GM23338 (cell line): ENCODE results near the gene P4HA1.

Experiments
- TF ChIP-seq, protein P1 (sequence below), 2 experiments: fragments of 200-600 bp in 1 of 2; sonication (generic) in 1 of 2; conservative IDR thresholded peaks; 2 replicates each; pipeline versions ENCODE4 v1.5.1 to v1.6.1; 2016 to 2017; ENCODE audit warnings: antibody characterized with exemption in 2 of 2, low read depth in 2 of 2, mild to moderate bottlenecking in 2 of 2, moderate library complexity in 1 of 2
- TF ChIP-seq, protein P2 (sequence below): IDR thresholded peaks from one replicate; pipeline ENCODE4 v1.6.1; 2018; ENCODE audit warnings: antibody characterized with exemption; ENCODE audit not compliant: unreplicated experiment

DNA sequence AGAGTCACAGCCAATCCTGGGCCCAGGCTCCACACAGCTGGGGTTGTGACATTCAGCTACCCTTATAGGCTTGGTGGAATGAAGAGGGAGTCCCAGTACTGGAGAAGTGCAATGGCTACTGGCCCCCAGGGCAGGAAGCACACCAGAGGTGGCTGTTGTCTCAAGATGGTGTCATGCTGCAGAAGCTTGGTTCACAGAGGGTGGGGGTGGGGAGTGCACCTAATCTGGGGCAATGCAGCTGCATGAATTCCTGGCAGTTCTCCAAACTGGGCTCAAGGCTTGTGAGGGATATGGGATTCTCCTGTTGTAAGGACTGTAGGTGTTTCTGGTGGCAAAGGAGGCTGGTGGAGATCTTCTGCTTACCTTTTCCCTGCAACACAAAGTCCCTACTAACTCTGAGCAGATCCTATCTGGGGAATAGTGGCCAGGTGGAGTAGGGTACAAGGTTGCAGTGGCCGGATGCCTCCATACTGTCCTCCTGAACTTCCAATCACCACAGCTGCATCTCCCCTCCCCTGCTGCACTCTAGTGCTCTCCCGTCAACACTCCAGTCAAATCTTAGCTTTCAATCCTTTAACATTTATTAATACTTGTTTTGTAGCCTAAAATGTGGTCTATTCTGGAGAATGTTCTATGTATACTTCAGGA is 114.7 kb downstream of the P4HA1 start:
- TF ChIP-seq, protein P1, sequence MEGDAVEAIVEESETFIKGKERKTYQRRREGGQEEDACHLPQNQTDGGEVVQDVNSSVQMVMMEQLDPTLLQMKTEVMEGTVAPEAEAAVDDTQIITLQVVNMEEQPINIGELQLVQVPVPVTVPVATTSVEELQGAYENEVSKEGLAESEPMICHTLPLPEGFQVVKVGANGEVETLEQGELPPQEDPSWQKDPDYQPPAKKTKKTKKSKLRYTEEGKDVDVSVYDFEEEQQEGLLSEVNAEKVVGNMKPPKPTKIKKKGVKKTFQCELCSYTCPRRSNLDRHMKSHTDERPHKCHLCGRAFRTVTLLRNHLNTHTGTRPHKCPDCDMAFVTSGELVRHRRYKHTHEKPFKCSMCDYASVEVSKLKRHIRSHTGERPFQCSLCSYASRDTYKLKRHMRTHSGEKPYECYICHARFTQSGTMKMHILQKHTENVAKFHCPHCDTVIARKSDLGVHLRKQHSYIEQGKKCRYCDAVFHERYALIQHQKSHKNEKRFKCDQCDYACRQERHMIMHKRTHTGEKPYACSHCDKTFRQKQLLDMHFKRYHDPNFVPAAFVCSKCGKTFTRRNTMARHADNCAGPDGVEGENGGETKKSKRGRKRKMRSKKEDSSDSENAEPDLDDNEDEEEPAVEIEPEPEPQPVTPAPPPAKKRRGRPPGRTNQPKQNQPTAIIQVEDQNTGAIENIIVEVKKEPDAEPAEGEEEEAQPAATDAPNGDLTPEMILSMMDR (conservative IDR thresholded peaks at IDR 0.05; ENCODE audit: low read depth in 2 of 2) = no peak
- TF ChIP-seq, protein P2, sequence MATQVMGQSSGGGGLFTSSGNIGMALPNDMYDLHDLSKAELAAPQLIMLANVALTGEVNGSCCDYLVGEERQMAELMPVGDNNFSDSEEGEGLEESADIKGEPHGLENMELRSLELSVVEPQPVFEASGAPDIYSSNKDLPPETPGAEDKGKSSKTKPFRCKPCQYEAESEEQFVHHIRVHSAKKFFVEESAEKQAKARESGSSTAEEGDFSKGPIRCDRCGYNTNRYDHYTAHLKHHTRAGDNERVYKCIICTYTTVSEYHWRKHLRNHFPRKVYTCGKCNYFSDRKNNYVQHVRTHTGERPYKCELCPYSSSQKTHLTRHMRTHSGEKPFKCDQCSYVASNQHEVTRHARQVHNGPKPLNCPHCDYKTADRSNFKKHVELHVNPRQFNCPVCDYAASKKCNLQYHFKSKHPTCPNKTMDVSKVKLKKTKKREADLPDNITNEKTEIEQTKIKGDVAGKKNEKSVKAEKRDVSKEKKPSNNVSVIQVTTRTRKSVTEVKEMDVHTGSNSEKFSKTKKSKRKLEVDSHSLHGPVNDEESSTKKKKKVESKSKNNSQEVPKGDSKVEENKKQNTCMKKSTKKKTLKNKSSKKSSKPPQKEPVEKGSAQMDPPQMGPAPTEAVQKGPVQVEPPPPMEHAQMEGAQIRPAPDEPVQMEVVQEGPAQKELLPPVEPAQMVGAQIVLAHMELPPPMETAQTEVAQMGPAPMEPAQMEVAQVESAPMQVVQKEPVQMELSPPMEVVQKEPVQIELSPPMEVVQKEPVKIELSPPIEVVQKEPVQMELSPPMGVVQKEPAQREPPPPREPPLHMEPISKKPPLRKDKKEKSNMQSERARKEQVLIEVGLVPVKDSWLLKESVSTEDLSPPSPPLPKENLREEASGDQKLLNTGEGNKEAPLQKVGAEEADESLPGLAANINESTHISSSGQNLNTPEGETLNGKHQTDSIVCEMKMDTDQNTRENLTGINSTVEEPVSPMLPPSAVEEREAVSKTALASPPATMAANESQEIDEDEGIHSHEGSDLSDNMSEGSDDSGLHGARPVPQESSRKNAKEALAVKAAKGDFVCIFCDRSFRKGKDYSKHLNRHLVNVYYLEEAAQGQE = no peak
